DMS153 treated with DMSO at 0.1 percent for 48 hours (cell line): Measurements from ENCODE around the gene CHAD.

ENCODE experiments used
- DNase-seq: peaks from one replicate; lab custom pipeline; 2025; ENCODE audit not compliant: unreplicated experiment; lab: John Stamatoyannopoulos, UW

Gene CHAD

GRCh38 chr17:50468304-50469207 lies at the start of gene CHAD:
Gene CHAD, minus strand, starts transcription at chr17:50468880. Its CDS starts 67 bp downstream, at chr17:50468813.
- no peak for DNase-seq

DNA sequence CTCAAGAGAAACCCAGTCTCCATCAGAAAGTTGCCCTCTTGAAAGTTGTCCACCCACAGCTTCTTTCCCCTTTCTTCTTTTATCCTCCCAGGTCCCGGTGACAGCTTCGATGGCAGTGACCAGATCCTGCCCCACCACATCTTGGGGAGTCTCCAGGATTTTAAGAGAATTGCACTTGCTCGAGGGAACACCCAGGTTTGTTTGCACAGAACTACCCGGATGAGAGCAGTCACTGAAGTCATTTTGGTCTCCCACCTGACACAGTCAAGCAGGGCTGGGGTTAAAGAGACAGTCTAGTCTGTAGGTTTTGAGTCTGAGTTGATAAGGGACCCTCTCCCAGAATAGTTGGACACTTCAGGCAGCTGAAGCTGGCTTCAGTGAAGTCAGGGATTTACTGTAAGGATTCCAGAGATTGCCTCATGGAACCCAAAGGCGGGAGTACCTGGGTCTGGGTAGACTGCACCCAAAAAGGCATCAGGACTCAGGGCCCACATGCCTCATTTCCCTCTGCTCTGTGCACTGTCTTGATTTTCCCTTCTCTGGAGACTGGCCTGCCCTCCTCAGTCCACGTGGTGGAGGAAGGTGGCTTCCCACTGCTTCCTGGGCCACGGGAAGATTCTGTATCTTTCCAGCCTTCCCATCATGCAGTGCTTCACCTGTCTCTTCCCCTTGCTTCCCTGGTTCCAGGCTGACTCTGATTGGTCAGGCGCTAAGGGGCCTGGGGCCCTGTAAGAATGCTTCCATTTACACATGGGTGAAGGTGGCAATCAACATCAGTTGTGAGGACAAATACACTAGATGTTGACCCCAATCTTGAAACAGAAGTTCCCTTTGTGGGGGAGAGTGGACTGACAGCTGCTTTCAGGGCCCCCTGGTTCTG lies 49.1 kb upstream of the CHAD start:
- DNase-seq: no peak

DNA sequence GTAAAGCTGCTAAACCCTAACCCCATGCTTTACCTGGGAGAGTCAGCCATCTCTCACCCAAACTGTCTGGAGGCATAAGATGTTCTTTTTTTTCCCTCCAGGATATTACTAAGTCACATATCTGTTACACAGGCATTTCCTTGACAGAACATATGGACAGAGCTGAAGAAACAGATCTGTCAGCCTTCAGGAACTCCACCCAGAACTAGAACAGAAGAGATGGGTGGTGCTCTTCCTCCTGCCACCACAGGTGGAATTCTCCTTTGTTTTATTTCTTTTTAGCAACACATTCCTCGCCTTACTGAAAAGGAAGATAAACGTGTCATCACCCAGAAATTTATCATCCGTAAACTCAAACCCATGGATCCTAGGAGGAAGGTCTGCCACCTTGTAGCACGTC lies 48.3 kb upstream of the CHAD start:
- DNase-seq: no peak

DNA sequence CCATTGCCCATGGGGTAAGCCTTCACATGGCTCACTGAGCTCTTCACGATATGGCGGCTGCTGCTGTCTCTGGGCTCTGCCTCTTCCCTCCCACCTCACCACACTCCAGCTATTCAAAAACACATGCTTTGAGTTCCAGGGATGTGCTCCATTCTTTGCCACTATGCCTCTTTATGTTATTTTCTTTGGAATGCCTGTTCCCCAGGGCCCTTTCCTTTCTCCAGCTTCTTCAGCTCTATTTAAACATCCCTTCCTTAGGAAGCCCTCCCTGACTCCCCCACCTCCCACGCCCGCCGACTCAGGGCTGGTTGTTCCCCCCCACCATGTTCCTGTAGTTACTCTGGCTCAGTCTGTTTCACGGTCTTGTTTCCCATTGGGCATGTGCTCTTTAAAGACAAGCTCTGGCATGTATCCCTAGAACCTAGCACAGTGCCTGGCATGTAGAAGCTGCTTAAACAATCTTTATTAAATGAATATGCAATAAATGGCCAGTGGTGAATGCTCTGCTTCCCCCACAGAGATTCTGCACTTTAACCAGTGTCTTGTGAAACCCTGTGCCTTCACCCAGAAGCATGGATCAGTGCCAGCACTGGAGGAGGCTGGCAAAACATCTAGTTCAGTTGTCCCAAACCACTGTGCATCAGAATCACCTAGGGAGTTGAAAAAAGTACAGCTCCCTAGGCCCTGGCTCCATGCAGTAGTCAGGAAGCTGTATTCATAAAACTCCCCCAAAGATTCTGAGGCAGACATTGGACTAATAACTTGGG lies 46.4 kb upstream of the CHAD start:
- DNase-seq: no peak

DNA sequence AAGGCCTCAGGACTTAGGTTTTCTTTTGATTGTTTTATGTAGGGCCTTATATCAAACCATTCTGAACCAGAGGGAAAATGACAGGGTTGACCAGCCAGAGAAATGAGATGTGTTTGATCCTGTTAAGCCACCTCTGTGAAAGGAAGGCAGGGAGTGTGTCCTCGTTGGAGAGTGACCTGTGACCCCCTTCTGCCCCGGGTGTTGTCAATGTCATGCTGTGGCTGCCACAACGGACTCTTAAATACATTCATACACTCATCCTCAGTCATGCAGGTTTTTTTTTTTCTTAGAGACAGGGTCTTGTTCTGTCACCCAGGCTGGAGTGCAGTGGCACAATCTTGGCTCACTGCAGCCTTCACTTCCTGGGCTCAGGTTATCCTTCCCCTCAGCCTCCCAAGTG lies 45.7 kb upstream of the CHAD start:
- DNase-seq: no peak

- no peak for DNase-seq
Observed at GRCh38 chr17:50513495-50513894, 44.8 kb upstream of the CHAD start.

DNA sequence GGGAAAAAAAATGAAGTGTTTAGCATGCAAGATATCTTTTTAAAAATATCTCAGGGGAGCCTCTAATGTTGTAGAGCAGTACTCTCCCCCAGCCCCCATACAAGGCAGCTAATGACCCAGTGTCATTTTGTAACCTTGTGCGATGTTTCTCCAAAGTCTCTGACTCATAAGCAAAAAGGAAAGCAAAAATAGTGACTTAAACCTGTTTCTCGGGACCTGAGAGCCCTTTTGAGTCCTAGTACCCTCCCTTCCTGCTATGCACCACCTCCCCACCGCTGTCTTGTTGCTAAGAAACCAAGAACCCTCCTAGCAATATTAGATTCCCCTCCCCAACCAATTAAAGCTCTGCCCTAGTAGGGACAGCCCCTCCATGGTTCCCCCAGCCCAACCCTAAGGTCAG lies 42.4 kb upstream of the CHAD start:
- no peak for DNase-seq

DNA sequence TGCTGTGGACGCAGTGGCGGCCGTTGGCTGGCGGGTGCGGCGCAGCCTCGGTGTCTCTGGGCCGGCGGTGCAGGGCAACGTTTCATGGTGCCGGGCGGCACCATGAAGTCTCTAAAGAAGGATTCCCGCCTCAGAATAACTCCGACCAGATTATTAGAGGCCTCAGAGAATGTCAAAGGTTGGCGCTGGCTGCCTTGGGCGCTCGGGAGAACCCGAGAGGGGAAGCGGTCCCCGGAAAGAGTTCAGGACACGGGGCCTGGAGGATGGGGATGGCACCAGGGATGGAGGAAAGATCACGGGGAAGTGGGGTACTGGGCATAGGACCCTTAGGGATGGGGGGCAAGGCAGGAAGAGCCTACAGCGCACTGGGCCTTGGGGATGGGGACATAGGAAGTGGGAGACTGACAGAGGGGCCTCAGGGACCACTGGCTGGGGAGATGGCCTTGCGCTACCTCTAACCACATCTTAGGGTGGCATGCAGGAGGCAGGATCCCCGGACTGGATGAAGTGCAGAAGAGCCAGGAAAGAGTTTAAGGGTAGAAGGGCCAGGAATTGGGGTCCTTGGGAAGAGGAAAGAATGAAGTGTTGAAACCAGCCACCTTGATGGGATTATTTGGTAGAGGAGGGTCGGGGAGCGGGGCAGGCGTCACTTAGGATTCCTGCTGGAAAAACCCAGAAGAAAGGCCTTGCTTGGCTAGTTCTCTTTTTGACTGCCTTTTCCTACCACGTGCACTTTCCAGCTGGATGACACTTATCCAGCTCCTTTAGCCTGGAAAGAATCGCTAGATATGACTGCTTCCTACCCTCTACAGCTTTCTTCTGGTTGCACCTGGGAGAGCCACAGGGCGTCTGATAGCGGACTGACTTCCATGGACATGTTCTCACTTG lies 40.1 kb upstream of the CHAD start:
- no peak for DNase-seq

GRCh38 chr17:50507871-50508572 lies 39.3 kb upstream of the CHAD start, which contains the start of gene MYCBPAP:
Gene MYCBPAP, plus strand, starts transcription at chr17:50508439. Its CDS starts 236 bp downstream, at chr17:50508675.
- peak; percentile 63 for DNase-seq

- no peak for DNase-seq
Observed at GRCh38 chr17:50506298-50506697, 37.6 kb upstream of the CHAD start.

GRCh38 chr17:50505591-50506130 lies 37.0 kb upstream of the CHAD start:
- DNase-seq: no peak

- DNase-seq: no peak
Observed at GRCh38 chr17:50502301-50502990, 33.8 kb upstream of the CHAD start.

DNA sequence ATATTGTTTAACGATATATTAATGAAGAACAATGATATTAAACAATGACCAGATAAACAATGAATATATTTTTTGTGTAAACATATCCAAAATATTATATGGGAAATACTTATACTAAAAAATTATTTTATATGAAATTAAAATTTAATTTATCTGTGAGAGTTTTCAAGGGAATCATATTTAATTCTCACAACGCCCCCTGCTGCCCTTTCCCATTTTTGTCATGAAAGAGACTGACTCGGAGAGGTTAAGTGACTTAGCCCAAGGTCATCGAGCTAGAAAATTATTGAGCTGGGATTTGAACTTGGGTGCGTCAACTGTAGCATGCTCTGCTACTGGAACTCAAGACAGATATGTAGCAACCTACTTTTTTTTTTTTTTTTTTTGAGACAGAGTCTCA lies 32.4 kb upstream of the CHAD start:
- no peak for DNase-seq

- no peak for DNase-seq
Observed at GRCh38 chr17:50499721-50500120, 31.0 kb upstream of the CHAD start.

DNA sequence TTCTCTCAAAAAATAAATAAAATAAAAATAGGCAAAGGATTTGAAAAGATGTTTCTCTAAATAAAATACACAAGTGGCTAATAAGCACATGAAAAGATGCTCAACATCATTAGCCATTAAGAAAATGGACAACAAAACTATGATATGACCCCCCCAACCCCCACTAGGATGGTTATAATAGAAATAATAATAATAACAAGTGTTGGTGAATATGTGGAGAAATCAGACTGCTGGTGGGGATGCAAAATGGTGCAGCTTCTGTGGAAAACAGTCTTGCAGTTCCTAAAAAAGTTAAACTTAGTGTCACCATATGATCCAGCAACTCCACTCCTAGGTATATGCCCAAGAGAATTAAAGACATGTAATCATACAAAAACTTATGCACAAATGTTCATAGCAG lies 30.6 kb upstream of the CHAD start:
- no peak for DNase-seq

GRCh38 chr17:50498021-50498874 lies 29.6 kb upstream of the CHAD start:
- DNase-seq: no peak

DNA sequence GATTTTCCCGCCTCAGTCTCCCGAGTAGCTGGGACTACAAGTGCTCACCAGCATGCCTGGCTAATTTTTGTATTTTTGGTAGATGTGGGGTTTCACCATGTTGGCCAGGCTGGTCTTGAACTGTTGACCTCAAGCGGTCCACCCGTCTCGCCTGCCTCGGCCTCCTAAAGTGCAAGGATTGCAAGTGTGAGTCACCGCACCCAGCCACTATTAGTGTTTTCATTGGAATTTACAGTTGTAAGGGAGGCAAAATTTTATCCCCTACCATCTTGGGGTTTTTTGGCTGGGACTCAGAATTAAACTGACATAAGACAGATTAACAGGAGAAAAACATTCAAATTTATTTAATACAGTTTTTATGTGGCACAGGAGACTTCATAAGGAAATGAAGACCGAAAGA lies 27.2 kb upstream of the CHAD start:
- DNase-seq: no peak
